H1 (cell line): ENCODE measurements around the gene SPTBN1.

Experiments used
- CHD2 ChIP-seq: IDR thresholded peaks from 2 replicates; pipeline ENCODE4 v1.6.1; 2012; ENCODE audit warnings: low read length, improper control_type of control experiment
- CTCF ChIP-seq, 3 experiments: IDR thresholded peaks; 1 replicate in 2 of 3; 2 replicates in 1 of 3; pipeline versions ENCODE4 v1.5.1 to v1.6.1; 2011; ENCODE audit warnings: low read length in 3 of 3, mild to moderate bottlenecking in 3 of 3, inconsistent platforms in 2 of 3, low read depth in 1 of 3, moderate library complexity in 1 of 3; ENCODE audit not compliant: insufficient read depth in 1 of 3; ENCODE audit errors: control extremely low read depth in 1 of 3
- EGR1 ChIP-seq: IDR thresholded peaks from 2 replicates; pipeline ENCODE4 v1.6.1; 2011; ENCODE audit warnings: low read depth, low read length, borderline replicate concordance
- EP300 ChIP-seq, 2 experiments: IDR thresholded peaks; 1 replicate in 1 of 2; 2 replicates in 1 of 2; pipeline ENCODE4 v1.6.1; 2011 to 2012; ENCODE audit warnings: low read depth in 2 of 2, low read length in 2 of 2, mild to moderate bottlenecking in 2 of 2, borderline replicate concordance in 1 of 2, inconsistent platforms in 1 of 2, moderate library complexity in 1 of 2
- JUND ChIP-seq: IDR thresholded peaks from 2 replicates; pipeline ENCODE4 v1.6.1; 2011; ENCODE audit warnings: mild to moderate bottlenecking, improper control_type of control experiment, low read length
- KDM1A ChIP-seq: fragments of 200-600, 300-600 bp; sonication (generic); IDR thresholded peaks from 2 replicates; pipeline ENCODE4 v1.7.1; 2016; ENCODE audit warnings: mild to moderate bottlenecking, low read length, borderline replicate concordance
- NANOG ChIP-seq: IDR thresholded peaks from 2 replicates; pipeline ENCODE4 v1.6.1; 2011; ENCODE audit warnings: low read length, low read depth, mild to moderate bottlenecking, inconsistent platforms; ENCODE audit not compliant: insufficient read depth, poor library complexity, severe bottlenecking
- POLR2A ChIP-seq, 2 experiments: IDR thresholded peaks; 1 replicate in 1 of 2; 2 replicates in 1 of 2; pipeline ENCODE4 v1.6.1; 2011; ENCODE audit warnings: low read depth in 2 of 2, low read length in 2 of 2, mild to moderate bottlenecking in 2 of 2; ENCODE audit errors: control extremely low read depth in 1 of 2
- RAD21 ChIP-seq, 2 experiments: IDR thresholded peaks in 1 of 2; conservative IDR thresholded peaks in 1 of 2; 2 replicates each; pipeline ENCODE4 v1.6.1; 2011; ENCODE audit warnings: low read depth in 2 of 2, low read length in 2 of 2, improper control_type of control experiment in 1 of 2, inconsistent platforms in 1 of 2, mild to moderate bottlenecking in 1 of 2, moderate library complexity in 1 of 2
- SIX5 ChIP-seq: IDR thresholded peaks from 2 replicates; pipeline ENCODE4 v1.6.1; 2011; ENCODE audit warnings: mild to moderate bottlenecking, low read depth, low read length
- SUZ12 ChIP-seq: fragments of 200-600 bp; sonication (generic); IDR thresholded peaks from 2 replicates; pipeline ENCODE4 v1.6.1; 2012; ENCODE audit warnings: mild to moderate bottlenecking, inconsistent platforms, low read length, moderate library complexity, mixed read lengths
- YY1 ChIP-seq: IDR thresholded peaks from 2 replicates; pipeline ENCODE4 v1.6.1; 2011; ENCODE audit warnings: low read depth, mild to moderate bottlenecking, low read length

DNA sequence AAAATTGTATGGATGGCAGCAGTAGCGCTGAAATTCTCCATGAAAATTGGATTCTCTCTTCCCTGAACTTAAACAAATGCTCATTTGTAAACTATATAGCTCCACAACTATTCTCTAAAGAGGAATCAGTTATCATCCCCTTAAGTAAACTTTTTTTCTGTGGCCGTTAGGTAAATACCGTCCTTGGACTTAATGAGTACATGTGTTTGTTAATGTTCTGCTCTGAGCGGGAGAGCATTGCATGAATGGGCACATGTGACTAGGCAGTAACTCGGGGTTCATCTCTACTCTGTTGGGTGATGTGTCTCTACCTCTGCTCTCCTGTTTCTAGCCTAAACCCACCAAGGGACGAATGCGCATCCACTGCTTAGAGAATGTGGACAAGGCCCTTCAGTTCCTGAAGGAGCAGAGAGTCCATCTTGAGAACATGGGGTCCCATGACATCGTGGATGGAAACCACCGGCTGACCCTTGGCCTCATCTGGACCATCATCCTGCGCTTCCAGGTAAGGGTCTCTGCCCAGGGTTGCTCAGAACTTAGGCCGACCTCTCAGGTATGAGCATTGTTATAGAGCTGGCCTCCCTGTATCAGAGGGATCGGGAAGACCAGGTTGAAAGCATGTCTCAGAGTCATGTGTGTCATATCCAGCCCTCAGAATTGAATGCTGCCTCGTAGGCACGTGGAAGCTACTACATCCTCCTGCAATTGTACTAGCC, 155.9 kb downstream of the SPTBN1 start:
- TF ChIP-seq CTCF (IDR thresholded peaks at IDR 0.05; ENCODE audit: control extremely low read depth in 1 of 3, insufficient read depth in 1 of 3, low read depth in 1 of 3, low read length in 3 of 3) (no peak), KDM1A (no peak), POLR2A (IDR thresholded peaks at IDR 0.05; ENCODE audit: control extremely low read depth in 1 of 2, low read depth in 2 of 2, low read length in 2 of 2) (no peak), SIX5 (no peak), NANOG (no peak), EGR1 (no peak), EP300 (IDR thresholded peaks at IDR 0.05; ENCODE audit: borderline replicate concordance in 1 of 2, low read depth in 2 of 2, low read length in 2 of 2) (no peak), SUZ12 (no peak), YY1 (no peak), RAD21 (IDR thresholded peaks at IDR 0.05 in 1 of 2, conservative IDR thresholded peaks at IDR 0.05 in 1 of 2; ENCODE audit: low read depth in 2 of 2, low read length in 2 of 2) (no peak), CHD2 (no peak), JUND (no peak)
